IMR-90 (cell line): ENCODE measurements around the gene TLCD1. TPM values are rescaled to one million over a fixed set of nuclear protein-coding genes. Genes with fewer than 3 reads are reported as not detected.

Source experiments
- ATAC-seq: fragments of 200-7000 bp; cut with Tn5 transposase; 2 replicates; pipeline ENCODE4 v1.9.1; 2020; ENCODE audit warnings: low read depth, mild to moderate bottlenecking, moderate library complexity
- BruUV-seq: library from RNA; stranded (reverse); fragments of 400-500 nt; replicated peaks from 2 replicates; lab custom pipeline; 2021; lab: Mats Ljungman, UMichigan
- CTCF ChIA-PET: fragments of 300-600 bp; formaldehyde crosslinking; extraction: SDS; loops from one replicate; lab custom pipeline; 2021; ENCODE audit warnings: antibody characterized with exemption; lab: Yijun Ruan, JAX
- POLR2A ChIA-PET: fragments of 300-600 bp; sonication (Branson Sonifier 250); formaldehyde crosslinking; loops from one replicate; lab custom pipeline; 2022; ENCODE audit warnings: antibody characterized with exemption; ENCODE audit not compliant: unreplicated experiment; lab: Charles Lee
- DNase-seq: peaks from one replicate; pipeline ENCODE4 v3.0.0; 2013
- H2AFZ ChIP-seq: replicated peaks from 2 replicates; pipeline ENCODE3; 2013; ENCODE audit warnings: low read length, mild to moderate bottlenecking; ENCODE audit not compliant: poor library complexity
- H2AK5ac ChIP-seq: 2 replicates; pipeline ENCODE4 v1.6.1; 2013; ENCODE audit warnings: low read depth, low read length, inconsistent platforms
- H2AK9ac ChIP-seq: replicated peaks from 2 replicates; pipeline ENCODE3; 2013; ENCODE audit warnings: mild to moderate bottlenecking, low read depth, low read length, moderate library complexity; ENCODE audit not compliant: poor library complexity
- H2BK120ac ChIP-seq: 2 replicates; pipeline ENCODE4 v1.6.1; 2013; ENCODE audit warnings: low read depth, low read length, inconsistent platforms
- H2BK15ac ChIP-seq: 3 replicates; pipeline ENCODE4 v1.6.1; 2013; ENCODE audit warnings: low read depth, low read length, inconsistent platforms
- H2BK20ac ChIP-seq: 2 replicates; pipeline ENCODE4 v1.6.1; 2013; ENCODE audit warnings: low read depth, mild to moderate bottlenecking, inconsistent platforms, low read length, moderate library complexity
- H2BK5ac ChIP-seq: 2 replicates; pipeline ENCODE4 v1.6.1; 2013; ENCODE audit warnings: mild to moderate bottlenecking, low read depth, low read length, inconsistent platforms; ENCODE audit not compliant: poor library complexity, severe bottlenecking
- H3K14ac ChIP-seq: replicated peaks from 2 replicates; pipeline ENCODE4 v1.6.1; 2013; ENCODE audit warnings: low read depth, low read length, inconsistent platforms
- H3K18ac ChIP-seq: 2 replicates; pipeline ENCODE4 v1.6.1; 2013; ENCODE audit warnings: low read depth, low read length, control low read depth
- H3K23ac ChIP-seq: 2 replicates; pipeline ENCODE4 v1.6.1; 2013; ENCODE audit warnings: low read depth, low read length, inconsistent platforms
- H3K27ac ChIP-seq: 2 replicates; pipeline ENCODE4 v1.5.1; 2013; ENCODE audit warnings: mild to moderate bottlenecking, control low read depth, low read length; ENCODE audit not compliant: insufficient read depth
- H3K27me3 ChIP-seq: 2 replicates; pipeline ENCODE4 v1.6.1; 2013; ENCODE audit warnings: low read length; ENCODE audit not compliant: control insufficient read depth, insufficient read depth
- H3K36me3 ChIP-seq: 2 replicates; pipeline ENCODE4 v1.6.1; 2013; ENCODE audit warnings: low read length, mixed read lengths; ENCODE audit not compliant: control insufficient read depth, insufficient read depth
- H3K4ac ChIP-seq: 2 replicates; pipeline ENCODE4 v1.6.1; 2013; ENCODE audit warnings: low read depth, low read length, inconsistent platforms
- H3K4me1 ChIP-seq: 2 replicates; pipeline ENCODE4 v1.6.1; 2013; ENCODE audit warnings: low read length, mixed read lengths; ENCODE audit not compliant: control insufficient read depth, insufficient read depth
- H3K4me2 ChIP-seq: 2 replicates; pipeline ENCODE4 v1.6.1; 2013; ENCODE audit warnings: low read depth, mild to moderate bottlenecking, control low read depth, low read length, moderate library complexity
- H3K4me3 ChIP-seq: 2 replicates; pipeline ENCODE4 v1.5.1; 2013; ENCODE audit warnings: low read depth, mild to moderate bottlenecking, control low read depth, low read length, moderate library complexity; ENCODE audit not compliant: insufficient read depth
- H3K56ac ChIP-seq: 2 replicates; pipeline ENCODE4 v1.6.1; 2013; ENCODE audit warnings: low read length, inconsistent platforms; ENCODE audit not compliant: insufficient read depth; ENCODE audit errors: extremely low read depth
- H3K79me1 ChIP-seq, 2 experiments: 2 replicates each; pipeline ENCODE4 v1.6.1; 2013; ENCODE audit warnings: low read length in 2 of 2, inconsistent platforms in 1 of 2, low read depth in 1 of 2
- H3K9ac ChIP-seq: 2 replicates; pipeline ENCODE4 v1.6.1; 2013; ENCODE audit warnings: low read depth, low read length, control low read depth
- H3K9me1 ChIP-seq: 2 replicates; pipeline ENCODE4 v1.6.1; 2013; ENCODE audit warnings: low read length, inconsistent platforms; ENCODE audit not compliant: insufficient read depth
- H3K9me3 ChIP-seq: 2 replicates; pipeline ENCODE4 v1.6.1; 2013; ENCODE audit warnings: low read length; ENCODE audit not compliant: control insufficient read depth, insufficient read depth
- H4K20me1 ChIP-seq: 2 replicates; pipeline ENCODE4 v1.6.1; 2013; ENCODE audit warnings: low read length, inconsistent platforms; ENCODE audit not compliant: insufficient read depth
- H4K5ac ChIP-seq: 2 replicates; pipeline ENCODE4 v1.6.1; 2013; ENCODE audit warnings: mild to moderate bottlenecking, low read depth, low read length, control low read depth
- H4K8ac ChIP-seq, 2 experiments: 2 replicates each; pipeline ENCODE4 v1.6.1; 2013; ENCODE audit warnings: low read depth in 2 of 2, low read length in 2 of 2, control low read depth in 1 of 2, inconsistent platforms in 1 of 2
- H4K91ac ChIP-seq: 2 replicates; pipeline ENCODE4 v1.6.1; 2013; ENCODE audit warnings: low read depth, low read length, inconsistent platforms; ENCODE audit not compliant: insufficient read depth
- CEBPB ChIP-seq: IDR thresholded peaks from 2 replicates; pipeline ENCODE4 v1.6.1; 2012; ENCODE audit warnings: low read depth, low read length, improper control_type of control experiment
- CHD1 ChIP-seq: IDR thresholded peaks from 2 replicates; pipeline ENCODE4 v1.6.1; 2012; ENCODE audit warnings: low read depth, low read length, improper control_type of control experiment
- CTCF ChIP-seq: conservative IDR thresholded peaks from 2 replicates; pipeline ENCODE4 v1.5.1; 2012; ENCODE audit warnings: mild to moderate bottlenecking, low read depth, low read length, improper control_type of control experiment
- ELK1 ChIP-seq: fragments of 150-350 bp; IDR thresholded peaks from 2 replicates; pipeline ENCODE4 v1.6.1; 2016; ENCODE audit warnings: low read depth, mild to moderate bottlenecking, low read length, moderate library complexity, borderline replicate concordance
- FOS ChIP-seq: fragments of 150-350 bp; IDR thresholded peaks from 2 replicates; pipeline ENCODE4 v1.6.1; 2016; ENCODE audit warnings: low read depth, low read length
- MAFK ChIP-seq: IDR thresholded peaks from 2 replicates; pipeline ENCODE4 v1.6.1; 2012; ENCODE audit warnings: low read depth, low read length, improper control_type of control experiment
- MAZ ChIP-seq: IDR thresholded peaks from 2 replicates; pipeline ENCODE4 v1.6.1; 2012; ENCODE audit warnings: low read depth, mild to moderate bottlenecking, low read length, improper control_type of control experiment, moderate library complexity, borderline replicate concordance
- MXI1 ChIP-seq: IDR thresholded peaks from 2 replicates; pipeline ENCODE4 v1.6.1; 2012; ENCODE audit warnings: low read depth, mild to moderate bottlenecking, low read length, moderate library complexity, borderline replicate concordance
- RAD21 ChIP-seq: IDR thresholded peaks from 2 replicates; pipeline ENCODE4 v1.6.1; 2012; ENCODE audit warnings: low read length, improper control_type of control experiment
- RCOR1 ChIP-seq: IDR thresholded peaks from 2 replicates; pipeline ENCODE4 v1.6.1; 2012; ENCODE audit warnings: mild to moderate bottlenecking, low read length, improper control_type of control experiment; ENCODE audit not compliant: insufficient replicate concordance
- RFX5 ChIP-seq: IDR thresholded peaks from 2 replicates; pipeline ENCODE4 v1.8.0; 2012; ENCODE audit warnings: low read depth, mild to moderate bottlenecking, low read length, moderate library complexity
- USF2 ChIP-seq: fragments of 150-350 bp; IDR thresholded peaks from 2 replicates; pipeline ENCODE4 v1.6.1; 2017; ENCODE audit warnings: mild to moderate bottlenecking, antibody characterized with exemption, low read length, low read depth
- WGBS, 2 experiments: methylation state at CpG; one replicate each; pipeline versions ENCODE4 v1.1.5 to v1.1.7; 2013; ENCODE audit warnings: missing lambda C conversion rate in 2 of 2; ENCODE audit not compliant: insufficient read length in 1 of 2; ENCODE audit errors: extremely low coverage in 2 of 2; 5-methylcytosine and 5-hydroxymethylcytosine counted together
- dilution Hi-C: fragments of 300-500 bp; cut with HindIII; formaldehyde crosslinking; loops from one replicate; pipeline ENCODE4 v1.14.3; 2018; ENCODE audit warnings: low sequenced_read_pairs; ENCODE audit not compliant: unreplicated experiment
- in situ Hi-C: fragments of 300-500 bp; cut with MboI; formaldehyde crosslinking; loops from 3 replicates; pipeline ENCODE4 v1.14.3; 2019; ENCODE audit warnings: low sequenced_read_pairs, inconsistent platforms, mixed read lengths
- intact Hi-C: fragments of 100-400 bp; cut with micrococcal nuclease; formaldehyde crosslinking; loops from 2 replicates; pipeline ENCODE4 v1.10.0; 2022
- polyA plus RNA-seq, 3 experiments: library from polyadenylated mRNA; depleted of rRNA; stranded (reverse); fragments of >200 nt; gene quantifications; 2 replicates each; pipeline ENCODE4 v1.2.3, GENCODE V29; 2012; ENCODE audit warnings: low replicate concordance in 1 of 3
- total RNA-seq: library from RNA; depleted of rRNA; stranded (reverse); fragments of >200 nt; gene quantifications from 2 replicates; pipeline ENCODE4 v1.2.3, GENCODE V29; 2012

Gene TLCD1
- total and polyA plus RNA-seq, 2 of the 4 experiments (the other 2 are of a cell fraction) = 3.6 to 9.3 TPM

- ChIA-PET POLR2A (no interaction called here), CTCF (no interaction called here)
- Histone ChIP-seq H3K9me1 (peaks cover 21% of the 10 kb centered on the region), H4K5ac (no peak overlapping the region), H4K8ac (no peak overlapping the region), H3K27me3 (no peaks in the 10 kb centered on the region), H2BK15ac (no peak overlapping the region), H3K14ac (0 out of 2 replicates have a peak overlapping the region, but pooled peaks have one; percentile 3), H2BK120ac (no peak overlapping the region), H4K20me1 (peaks cover 23% of the 10 kb centered on the region; the same call in 1 of the 2 replicates), H4K91ac (no peak overlapping the region), H3K4ac (peak overlapping the region; percentile 41), H2BK5ac (no peak overlapping the region), H3K9me3 (no peaks in the 10 kb centered on the region), H3K27ac (peak overlapping the region; percentile 9; the same call in 1 of the 2 replicates), H3K4me1 (peaks cover 12% of the 10 kb centered on the region), H3K36me3 (peaks cover 32% of the 10 kb centered on the region), H3K18ac (no peak overlapping the region), H2BK20ac (no peak overlapping the region), H3K56ac (no peak overlapping the region), H2AK9ac (peak overlapping the region; percentile 93), H2AK5ac (peak overlapping the region; percentile 55), H3K9ac (0 out of 2 replicates have a peak overlapping the region, but pooled peaks have one; percentile 3), H2AFZ (no peak overlapping the region), H3K4me2 (no peak overlapping the region), H3K23ac (peak overlapping the region; percentile 86; the same call in 1 of the 2 replicates), H3K4me3 (no peak overlapping the region), H3K79me1 (peaks cover 6 to 53% of the 10 kb centered on the region in 2 experiments; a peak in 3 of 4 replicates)
- no peak for ATAC-seq
- intact Hi-C loops = no loop called here
- dilution Hi-C loops = no loop called here
- in situ Hi-C loops = no loop called here
- no peak for TF ChIP-seq CHD1
- TF ChIP-seq FOS = no peak
- TF ChIP-seq CEBPB = no peak
- no peak for TF ChIP-seq RFX5
- no peak for TF ChIP-seq MXI1
- no peak for TF ChIP-seq MAZ
- TF ChIP-seq CTCF = no peak
- no peak for TF ChIP-seq USF2
- TF ChIP-seq MAFK = no peak
- TF ChIP-seq RCOR1 = no peak
- no peak for TF ChIP-seq RAD21
- no peak for TF ChIP-seq ELK1
- DNase-seq = no peak
- no TSS peak for BruUV-seq
- WGBS, 2 experiments = no CpG with 5 or more reads among the region's 7 CpGs
Observed at GRCh38 chr17:28712705-28713415, 13.2 kb downstream of the TLCD1 start.
